GM12872 (cell line): ENCODE data around the gene ADISSP.
A peak's percentile ranks its signal among the peaks of the same experiment; 100 is the strongest.

Experiments
- CTCF ChIP-seq: IDR thresholded peaks from 3 replicates; pipeline ENCODE4 v1.5.1; 2011; ENCODE audit warnings: low read depth, mild to moderate bottlenecking, low read length, moderate library complexity; ENCODE audit not compliant: insufficient read depth

Gene ADISSP

GRCh38 chr20:3767427-3768341, at the start of gene ADISSP:
TSS of gene ADISSP (minus strand) at chr20:3767753. CDS start at chr20:3760100, 7,653 bp downstream.
- TF ChIP-seq CTCF, result peak; percentile 33; the same call in 1 of the 3 replicates

DNA sequence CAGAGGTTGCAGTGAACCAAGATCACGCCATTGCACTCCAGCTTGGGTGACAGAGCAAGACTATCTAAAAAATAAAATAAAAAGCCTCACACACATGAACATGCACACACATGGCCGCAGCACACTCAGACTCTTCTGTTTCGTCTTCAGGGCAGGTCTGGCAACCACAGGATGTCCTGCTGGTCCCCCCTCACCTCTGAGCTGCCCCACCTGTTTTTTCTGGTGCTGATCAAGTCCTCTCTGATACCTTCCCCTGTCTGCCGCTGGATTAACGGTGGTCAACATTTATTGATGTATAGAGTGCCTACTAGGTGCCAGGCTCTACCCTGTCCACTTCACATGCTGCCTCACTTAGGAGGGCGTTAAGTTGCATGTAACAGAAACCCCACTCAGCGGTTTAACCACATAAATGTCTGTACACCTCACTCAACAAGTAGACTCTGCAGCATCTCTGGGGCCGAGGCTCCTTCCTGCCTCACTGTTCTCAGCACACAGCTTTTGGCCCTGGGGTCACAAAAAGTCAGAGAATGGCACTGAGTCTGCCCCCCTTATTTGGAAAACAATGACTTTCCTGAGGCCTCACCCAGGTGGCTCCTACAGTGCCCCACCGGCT, 48.3 kb upstream of the ADISSP start:
- no peak for TF ChIP-seq CTCF

DNA sequence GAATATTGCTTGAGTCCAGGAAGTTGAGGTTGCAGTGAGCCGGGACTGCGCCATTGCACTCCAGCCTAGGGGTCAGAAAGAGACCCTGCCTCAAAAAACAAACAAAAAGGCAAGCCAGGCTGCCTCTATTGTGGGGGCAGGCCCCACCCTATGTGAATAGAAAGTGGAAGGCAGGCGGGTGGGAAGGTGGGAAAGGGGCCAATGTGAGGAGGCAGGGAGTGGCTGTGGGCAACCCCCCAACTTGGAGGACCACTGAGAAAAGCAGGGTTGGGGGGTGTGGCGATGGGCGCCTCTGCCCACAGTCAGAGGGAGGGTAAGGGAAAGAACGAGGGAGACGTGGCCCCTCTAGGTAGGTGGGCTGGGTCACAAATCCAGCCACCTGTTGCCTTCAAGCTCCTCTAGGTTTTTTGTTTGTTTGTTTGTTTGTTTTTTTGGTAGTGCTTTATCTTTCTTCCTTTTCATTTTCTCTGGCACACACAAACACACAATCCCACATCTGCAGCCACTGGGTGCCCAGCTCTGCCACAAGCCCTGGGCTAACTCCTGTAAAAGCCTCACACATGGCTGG, 47.5 kb upstream of the ADISSP start:
- no peak for TF ChIP-seq CTCF

GRCh38 chr20:3813848-3814581, 46.5 kb upstream of the ADISSP start:
- no peak for TF ChIP-seq CTCF

GRCh38 chr20:3812975-3813847, 45.7 kb upstream of the ADISSP start:
- no peak for TF ChIP-seq CTCF

DNA sequence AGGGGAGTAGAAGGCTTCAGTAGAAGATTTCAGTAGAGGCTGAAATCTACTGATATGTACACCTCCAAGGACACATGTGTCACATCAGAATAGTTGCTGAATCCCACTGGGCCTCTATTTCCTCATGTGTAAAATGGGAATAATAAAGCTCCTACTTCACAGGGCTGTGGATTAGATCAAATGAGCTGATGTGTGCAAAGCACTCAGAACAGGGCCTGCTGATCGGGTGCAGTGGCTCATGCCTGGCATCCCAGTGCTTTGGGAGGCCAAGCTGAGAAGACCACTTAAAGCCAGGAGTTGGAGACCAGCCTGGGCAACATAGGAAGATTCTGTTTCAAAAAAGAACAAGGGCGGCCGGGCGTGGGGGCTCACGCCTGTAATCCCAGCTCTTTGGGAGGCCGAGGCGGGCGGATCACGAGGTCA, 44.7 kb upstream of the ADISSP start:
- no peak for TF ChIP-seq CTCF
